ENCODE data around the gene MYH7. TPM values are rescaled to one million over a fixed set of nuclear protein-coding genes. Genes with fewer than 3 reads are reported as not detected.

Gene MYH7
- total RNA-seq, 4 donors from 2014 or later, result 1,360 to 5,274 (median 3,359) TPM

- peak in 1 of 2 donors; percentile 70 for DNase-seq
- no peak overlapping the region for H3K4me3 ChIP-seq
- no peaks in the 10 kb centered on the region for H3K27me3 ChIP-seq
- H3K27ac ChIP-seq, result no peak overlapping the region
- no peaks in the 10 kb centered on the region for H3K9me3 ChIP-seq
- in situ Hi-C loops (cut with MboI; ENCODE audit: low sequenced_read_pairs in 4 of 4), result loop anchor here in 3 of 4 donors (5.0 to 10.0 kb wide), 3 partner anchors 45 to 115 kb away; no protein-coding TSS in a partner anchor
- peak; percentile 19 to 57 for ATAC-seq
- TF ChIP-seq POLR2A (IDR thresholded peaks at IDR 0.05) (no peak), CTCF (IDR thresholded peaks at IDR 0.05 in 4 of 5, conservative IDR thresholded peaks at IDR 0.05 in 1 of 5) (peak; percentile 78 to 88 (median 81))
- intact Hi-C loops (cut with DNase I; ENCODE audit: low total_unique reads), result loop anchor here (1.0 to 5.0 kb wide), 2 partner anchors 51 to 112 kb away; no protein-coding TSS in a partner anchor
- peaks cover 0 to 14% of the 10 kb centered on the region in 2 donors for H3K36me3 ChIP-seq
- no peaks in the 10 kb centered on the region for H3K4me1 ChIP-seq
These were observed 55.9 kb downstream of the MYH7 start for GRCh38 chr14:23379366-23380196.

DNA sequence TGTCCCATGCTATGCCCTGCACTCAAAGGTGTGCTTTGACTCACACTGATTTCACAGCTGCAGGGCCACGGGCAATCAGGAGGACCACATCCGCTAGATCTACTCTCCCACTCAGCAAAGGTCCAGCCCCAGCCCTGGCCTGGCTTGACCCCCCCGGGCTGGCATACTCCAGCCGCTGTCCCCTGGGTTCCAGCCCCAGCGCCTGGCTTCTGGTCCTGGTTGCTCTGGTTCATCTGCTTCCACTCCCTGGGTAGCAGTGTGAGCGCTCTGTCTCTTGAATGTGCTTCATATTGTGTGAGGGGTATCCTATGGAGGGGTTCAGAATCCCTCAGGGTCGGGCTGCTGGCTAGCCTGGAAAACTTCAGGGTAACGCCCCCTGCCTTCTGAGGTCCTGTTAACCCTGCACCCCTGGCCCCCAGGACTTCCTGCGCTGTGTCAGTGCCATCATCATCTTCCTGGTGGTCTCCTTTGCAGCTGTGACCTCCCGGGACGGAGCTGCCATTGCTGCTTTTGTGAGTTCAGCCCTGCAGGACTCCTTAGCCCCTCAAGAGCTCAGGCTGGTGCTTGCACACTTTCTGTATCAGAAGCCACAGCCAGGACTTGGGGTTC, 56.7 kb downstream of the MYH7 start:
- peaks cover 0 to 6% of the 10 kb centered on the region in 2 donors for H3K36me3 ChIP-seq
- peak in 1 of 2 donors; percentile 56 for DNase-seq
- H3K4me1 ChIP-seq, result no peaks in the 10 kb centered on the region
- intact Hi-C loops (cut with DNase I; ENCODE audit: low total_unique reads) (loop anchor here (5.0 kb wide), 1 partner anchor 111 kb away; no protein-coding TSS in a partner anchor), in situ Hi-C loops (cut with MboI; ENCODE audit: low sequenced_read_pairs in 4 of 4) (loop anchor here in 1 of 4 donors (10.0 kb wide), 1 partner anchor 114 kb away; no protein-coding TSS in a partner anchor)
- no peak for TF ChIP-seq POLR2A (IDR thresholded peaks at IDR 0.05)
- TF ChIP-seq CTCF (IDR thresholded peaks at IDR 0.05 in 4 of 5, conservative IDR thresholded peaks at IDR 0.05 in 1 of 5), result no peak
- no peak overlapping the region for H3K27ac ChIP-seq
- H3K9me3 ChIP-seq, result no peaks in the 10 kb centered on the region
- H3K4me3 ChIP-seq, result no peak overlapping the region
- no peaks in the 10 kb centered on the region for H3K27me3 ChIP-seq
- peak in 1 of 2 donors; percentile 5 for ATAC-seq

- peak in 1 of 2 donors; percentile 58 for DNase-seq
- in situ Hi-C loops (cut with MboI; ENCODE audit: low sequenced_read_pairs in 4 of 4) (loop anchor here in 1 of 4 donors (10.0 kb wide), 1 partner anchor 113 kb away; no protein-coding TSS in a partner anchor), intact Hi-C loops (cut with DNase I; ENCODE audit: low total_unique reads) (loop anchor here (5.0 kb wide), 1 partner anchor 111 kb away; no protein-coding TSS in a partner anchor)
- Histone ChIP-seq H3K27me3 (no peaks in the 10 kb centered on the region), H3K9me3 (no peaks in the 10 kb centered on the region), H3K36me3 (peaks cover 0 to 6% of the 10 kb centered on the region in 2 donors), H3K4me1 (no peaks in the 10 kb centered on the region), H3K27ac (peak overlapping the region in 1 of 4 donors; percentile 48), H3K4me3 (no peak overlapping the region)
- ATAC-seq, result peak in 1 of 2 donors; percentile 3
- TF ChIP-seq CTCF (IDR thresholded peaks at IDR 0.05 in 4 of 5, conservative IDR thresholded peaks at IDR 0.05 in 1 of 5) (no peak), POLR2A (IDR thresholded peaks at IDR 0.05) (no peak)
These were observed 57.6 kb downstream of the MYH7 start for GRCh38 chr14:23377573-23378563.

DNA sequence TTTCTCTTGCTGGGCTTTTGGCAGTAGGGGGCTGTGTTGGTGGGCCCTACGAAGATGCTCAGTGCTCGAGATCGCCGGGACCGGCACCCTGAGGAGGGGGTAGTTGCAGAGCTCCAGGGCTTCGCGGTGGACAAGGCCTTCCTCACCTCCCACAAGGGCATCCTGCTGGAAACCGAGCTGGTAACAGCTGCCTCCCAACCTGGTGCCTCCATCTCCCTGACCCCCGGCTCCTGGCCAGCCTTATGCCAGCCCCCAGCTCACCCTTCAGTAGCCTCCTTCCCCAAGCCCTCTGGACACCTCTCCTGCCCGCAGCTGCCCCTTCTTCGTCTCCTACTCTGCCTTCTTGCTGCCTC, 58.3 kb downstream of the MYH7 start:
- in situ Hi-C loops (cut with MboI; ENCODE audit: low sequenced_read_pairs in 4 of 4), result loop anchor here in 1 of 4 donors (10.0 kb wide), 1 partner anchor 112 kb away; no protein-coding TSS in a partner anchor
- ATAC-seq, result no peak
- TF ChIP-seq POLR2A (IDR thresholded peaks at IDR 0.05), result no peak
- TF ChIP-seq CTCF (IDR thresholded peaks at IDR 0.05 in 4 of 5, conservative IDR thresholded peaks at IDR 0.05 in 1 of 5), result no peak
- Histone ChIP-seq H3K36me3 (peaks cover 0 to 6% of the 10 kb centered on the region in 2 donors), H3K9me3 (no peaks in the 10 kb centered on the region), H3K4me3 (no peak overlapping the region), H3K27ac (peak overlapping the region in 1 of 4 donors; percentile 48), H3K27me3 (no peaks in the 10 kb centered on the region), H3K4me1 (no peaks in the 10 kb centered on the region)
- intact Hi-C loops (cut with DNase I; ENCODE audit: low total_unique reads), result loop anchor here (5.0 kb wide), 1 partner anchor 110 kb away; no protein-coding TSS in a partner anchor
- DNase-seq, result no peak
